Measurements from ENCODE around the gene NDUFV1.
"Not testable (repeated sequence)": the region's sequence is repeated elsewhere in the genome, so short reads cannot be mapped to it uniquely, and the experiment has no call there.

NDUFV1 gene

GRCh38 chr11:67586568-67587250 is 20.0 kb upstream of the NDUFV1 start:
- no peak for DNase-seq (ENCODE audit: low read depth in 3 of 3)

GRCh38 chr11:67588136-67588503 is 18.6 kb upstream of the NDUFV1 start:
- DNase-seq (ENCODE audit: low read depth in 3 of 3), result no peak

- not testable (repeated sequence) for DNase-seq (ENCODE audit: low read depth in 3 of 3)
Observed at GRCh38 chr11:67588899-67589415, 17.8 kb upstream of the NDUFV1 start.

- DNase-seq (ENCODE audit: low read depth in 3 of 3), result no peak
Observed at GRCh38 chr11:67592880-67593564, 13.7 kb upstream of the NDUFV1 start.

- DNase-seq (ENCODE audit: low read depth in 3 of 3), result no peak
Observed at GRCh38 chr11:67593565-67593905, 13.2 kb upstream of the NDUFV1 start.

GRCh38 chr11:67594480-67594879 is 12.3 kb upstream of the NDUFV1 start:
- DNase-seq (ENCODE audit: low read depth in 3 of 3), result no peak

- DNase-seq (ENCODE audit: low read depth in 3 of 3), result no peak
Observed at GRCh38 chr11:67596753-67597300, 9.9 kb upstream of the NDUFV1 start.

- not testable (repeated sequence) for DNase-seq (ENCODE audit: low read depth in 3 of 3)
Observed at GRCh38 chr11:67597458-67597857, 9.3 kb upstream of the NDUFV1 start.

- DNase-seq (ENCODE audit: low read depth in 3 of 3), result not testable (repeated sequence)
Observed at GRCh38 chr11:67597963-67598362, 8.8 kb upstream of the NDUFV1 start.

- DNase-seq (ENCODE audit: low read depth in 3 of 3), result no peak
Observed at GRCh38 chr11:67599149-67599548, 7.6 kb upstream of the NDUFV1 start.

- DNase-seq (ENCODE audit: low read depth in 3 of 3), result no peak
Observed at GRCh38 chr11:67600324-67601029, 6.3 kb upstream of the NDUFV1 start.

GRCh38 chr11:67601098-67601497 is 5.6 kb upstream of the NDUFV1 start:
- no peak for DNase-seq (ENCODE audit: low read depth in 3 of 3)

- not testable (repeated sequence) for DNase-seq (ENCODE audit: low read depth in 3 of 3)
Observed at GRCh38 chr11:67604119-67604518, 2.6 kb upstream of the NDUFV1 start.

GRCh38 chr11:67604815-67605214 is 1.9 kb upstream of the NDUFV1 start:
- no peak for DNase-seq (ENCODE audit: low read depth in 3 of 3)

- no peak for DNase-seq (ENCODE audit: low read depth in 3 of 3)
Observed at GRCh38 chr11:67605231-67606011, 1.3 kb upstream of the NDUFV1 start.

- DNase-seq (ENCODE audit: low read depth in 3 of 3), result no peak
Observed at GRCh38 chr11:67606093-67606491, 644 bp upstream of the NDUFV1 start.

- DNase-seq (ENCODE audit: low read depth in 3 of 3), result no peak
Observed at GRCh38 chr11:67607507-67607906, 771 bp downstream of the NDUFV1 start.

- no peak for DNase-seq (ENCODE audit: low read depth in 3 of 3)
Observed at GRCh38 chr11:67608486-67608885, 1.8 kb downstream of the NDUFV1 start.

GRCh38 chr11:67609316-67609715 is 2.6 kb downstream of the NDUFV1 start:
- DNase-seq (ENCODE audit: low read depth in 3 of 3), result no peak

GRCh38 chr11:67610302-67610868 is 3.6 kb downstream of the NDUFV1 start:
- DNase-seq (ENCODE audit: low read depth in 3 of 3), result no peak

- no peak for DNase-seq (ENCODE audit: low read depth in 3 of 3)
Observed at GRCh38 chr11:67611165-67611564, 4.4 kb downstream of the NDUFV1 start.
